GM12878 (cell line): Measurements from ENCODE around the gene BRSK2. TPM values are rescaled to one million over a fixed set of nuclear protein-coding genes. Genes with fewer than 3 reads are reported as not detected.

Source experiments
- ATAC-seq: fragments of 200-7000 bp; cut with Tn5 transposase; 3 replicates; pipeline ENCODE4 v1.9.1; 2020; ENCODE audit warnings: mild to moderate bottlenecking, moderate library complexity
- BruUV-seq: library from RNA; stranded (reverse); fragments of 400-500 nt; replicated peaks from 2 replicates; lab custom pipeline; 2021; lab: Mats Ljungman, UMichigan
- CTCF ChIA-PET: fragments of 300-600 bp; sonication (Branson Sonifier 250); formaldehyde crosslinking; extraction: SDS; loops from one replicate; lab custom pipeline; 2021; ENCODE audit warnings: inconsistent platforms; lab: Yijun Ruan, JAX
- POLR2A ChIA-PET: fragments of 350-600 bp; formaldehyde crosslinking; extraction: SDS; loops from one replicate; lab custom pipeline; 2021; ENCODE audit warnings: inconsistent platforms; lab: Charles Lee
- RAD21 ChIA-PET: fragments of 300-600 bp; sonication (Branson Sonifier 250); formaldehyde crosslinking; loops from one replicate; lab custom pipeline; 2023; ENCODE audit warnings: antibody characterized with exemption; ENCODE audit not compliant: unreplicated experiment; lab: Charles Lee
- SMC1A ChIA-PET: fragments of 300-600 bp; sonication (Branson Sonifier 250); formaldehyde crosslinking; loops from one replicate; lab custom pipeline; 2023; ENCODE audit not compliant: unreplicated experiment, uncharacterized antibody; lab: Charles Lee
- DNase-seq: peaks from one replicate; pipeline ENCODE4 v3.0.0-alpha.2; 2011; ENCODE audit warnings: low read depth, low spot score
- FAIRE-seq: peaks from 3 replicates; lab custom pipeline; 2011; peaks lifted over from hg19 to GRCh38; lab: Jason Lieb, UNC
- H2AFZ ChIP-seq: 2 replicates; pipeline ENCODE4 v1.6.0; 2011; ENCODE audit warnings: low read depth, low read length, control low read depth; ENCODE audit not compliant: control insufficient read depth
- H3K27ac ChIP-seq: 2 replicates; pipeline ENCODE4 v1.5.1; 2011; ENCODE audit warnings: control low read depth; ENCODE audit not compliant: control insufficient read depth, insufficient read depth
- H3K27me3 ChIP-seq, 2 experiments: replicated peaks in 1 of 2; 2 replicates each; pipeline versions ENCODE4 v1.6.0 to v1.6.1; 2011; ENCODE audit warnings: low read length in 1 of 2; ENCODE audit not compliant: control insufficient read depth in 2 of 2, insufficient read depth in 2 of 2
- H3K36me3 ChIP-seq, 2 experiments: 2 replicates each; pipeline ENCODE4 v1.5.1; 2011; ENCODE audit warnings: low read length in 1 of 2; ENCODE audit not compliant: control insufficient read depth in 2 of 2, insufficient read depth in 2 of 2
- H3K4me1 ChIP-seq: 2 replicates; pipeline ENCODE4 v1.6.1; 2011; ENCODE audit warnings: mild to moderate bottlenecking, low read length, moderate library complexity, mixed read lengths; ENCODE audit not compliant: control insufficient read depth, insufficient read depth
- H3K4me2 ChIP-seq: 2 replicates; pipeline ENCODE4 v1.6.0; 2011; ENCODE audit warnings: control low read depth; ENCODE audit not compliant: control insufficient read depth, insufficient read depth
- H3K4me3 ChIP-seq: fragments of 200-600 bp; sonication (generic); 2 replicates; pipeline ENCODE4 v1.5.1; 2016
- H3K79me2 ChIP-seq: 2 replicates; pipeline ENCODE4 v1.6.0; 2011; ENCODE audit warnings: low read length; ENCODE audit not compliant: control insufficient read depth, insufficient read depth
- H3K9ac ChIP-seq: 2 replicates; pipeline ENCODE4 v1.8.0; 2011; ENCODE audit warnings: low read length, control low read depth, mixed read lengths; ENCODE audit not compliant: control insufficient read depth, insufficient read depth
- H3K9me3 ChIP-seq: replicated peaks from 3 replicates; pipeline ENCODE4 v1.5.1; 2011; ENCODE audit warnings: mild to moderate bottlenecking, low read length; ENCODE audit not compliant: control insufficient read depth, insufficient read depth
- H4K20me1 ChIP-seq: 2 replicates; pipeline ENCODE4 v1.6.0; 2011; ENCODE audit not compliant: control insufficient read depth, insufficient read depth
- FOXK2 ChIP-seq: fragments of 450-650 bp; IDR thresholded peaks from 2 replicates; pipeline ENCODE4 v1.6.1; 2017; ENCODE audit warnings: mild to moderate bottlenecking, moderate library complexity
- HCFC1 ChIP-seq: fragments of 150-350 bp; IDR thresholded peaks from 2 replicates; pipeline ENCODE4 v1.6.1; 2014; ENCODE audit warnings: low read length
- NFXL1 ChIP-seq: fragments of 450-650 bp; IDR thresholded peaks from 2 replicates; pipeline ENCODE4 v1.6.1; 2017; ENCODE audit warnings: antibody characterized with exemption, mild to moderate bottlenecking, borderline replicate concordance
- SIX5 ChIP-seq: IDR thresholded peaks from 2 replicates; pipeline ENCODE4 v1.6.1; 2011; ENCODE audit warnings: mild to moderate bottlenecking, low read depth, low read length, moderate library complexity; ENCODE audit not compliant: severe bottlenecking
- YY1 ChIP-seq: IDR thresholded peaks from 2 replicates; pipeline ENCODE4 v1.6.1; 2011; ENCODE audit warnings: low read depth, mild to moderate bottlenecking, low read length
- WGBS: methylation state at CpG from one replicate; pipeline ENCODE4 v1.1.6; 2016; ENCODE audit warnings: low lambda C conversion rate; ENCODE audit not compliant: insufficient replicate concordance, insufficient coverage; ENCODE audit errors: missing lambda C conversion rate; 5-methylcytosine and 5-hydroxymethylcytosine counted together
- in situ Hi-C: fragments of 300-500 bp; cut with MboI; formaldehyde crosslinking; loops from 9 replicates; pipeline ENCODE4 v1.14.3; 2018; ENCODE audit warnings: mixed read lengths
- intact Hi-C: fragments of 100-400 bp; cut with micrococcal nuclease; formaldehyde crosslinking; loops from one replicate; pipeline ENCODE4 v1.14.2; 2022; ENCODE audit not compliant: unreplicated experiment
- polyA plus RNA-seq, 11 experiments: library from polyadenylated mRNA; depleted of rRNA in 4 of 11; unstranded in 6 of 11; stranded (reverse) in 5 of 11; fragments of >200 nt; fragmentation: Nextera tagmentation in 4 of 11; fragmentation: Illumina TruSeq in 1 of 11; extraction: Ambion mirVana in 4 of 11; extraction: Trizol in 1 of 11; gene quantifications; 1 replicate in 1 of 11; 2 replicates in 10 of 11; pipeline versions ENCODE4 v1.2.1 to v1.2.3, GENCODE V29; 2011 to 2016; ENCODE audit warnings: inconsistent platforms in 2 of 11, missing spikeins in 2 of 11, low read depth in 1 of 11
- total RNA-seq, 4 experiments: library from RNA; depleted of rRNA in 3 of 4; stranded (reverse); fragments of >200 nt in 3 of 4; fragmentation: Illumina TruSeq in 1 of 4; extraction: Trizol in 1 of 4; gene quantifications; 2 replicates each; pipeline versions ENCODE4 v1.2.1 to v1.2.3, GENCODE V29; 2013 to 2021
- TF ChIP-seq, protein P1 (sequence below): fragments of 450-650 bp; IDR thresholded peaks from 2 replicates; pipeline ENCODE4 v1.6.1; 2016; ENCODE audit warnings: mild to moderate bottlenecking

The BRSK2 gene
- total and polyA plus RNA-seq, 10 of the 15 experiments (the other 5 are each of a cell fraction or from before 2014, with no cell fraction given): 0.13 TPM; not detected in 9

DNA sequence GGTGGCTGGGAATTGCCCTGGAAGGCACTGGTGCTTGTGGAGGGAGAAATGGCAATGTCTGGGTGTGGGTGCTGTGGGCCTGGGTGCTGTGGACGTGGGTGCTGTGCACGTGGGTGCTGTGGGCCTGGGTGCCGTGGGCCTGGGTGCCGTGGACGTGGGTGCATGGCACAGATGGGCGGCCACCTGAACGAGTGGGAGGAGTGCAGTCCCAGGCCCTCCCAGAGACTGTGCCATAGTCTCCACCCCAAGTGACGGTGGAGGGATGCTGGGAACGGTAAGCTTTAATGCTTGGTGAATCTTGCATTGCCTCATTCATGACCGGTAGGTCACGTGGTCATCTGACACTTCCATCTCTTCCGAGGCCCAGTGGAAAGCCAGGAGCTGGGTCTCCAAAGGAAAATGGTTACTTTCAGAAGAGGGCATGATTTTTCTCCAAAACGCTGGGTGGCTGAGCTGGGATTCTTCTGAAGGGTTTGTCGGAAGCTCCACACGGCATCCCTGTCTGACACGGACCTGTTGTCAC, 28.8 kb upstream of the BRSK2 start:
- no peak for FAIRE-seq
- BruUV-seq: no TSS peak
- WGBS: 29% methylated on average over 16 of the region's 16 CpGs
- no peak for DNase-seq
- H2AFZ ChIP-seq: no peak overlapping the region
- ChIA-PET POLR2A (no interaction called here), RAD21 (no interaction called here), CTCF (no interaction called here), SMC1A (no interaction called here)
- H3K9me3 ChIP-seq: peaks cover under 1% of the 10 kb centered on the region; the same call in 1 of the 3 replicates
- ATAC-seq: no peak
- H3K27ac ChIP-seq: no peak overlapping the region
- H3K4me2 ChIP-seq: no peak overlapping the region
- H3K36me3 ChIP-seq: no peaks in the 10 kb centered on the region
- no peaks in the 10 kb centered on the region for H3K79me2 ChIP-seq
- H3K27me3 ChIP-seq: no peaks in the 10 kb centered on the region
- in situ Hi-C loops (no loop called here), intact Hi-C loops (no loop called here)
- no peaks in the 10 kb centered on the region for H4K20me1 ChIP-seq
- H3K4me1 ChIP-seq: no peaks in the 10 kb centered on the region
- no peak for TF ChIP-seq FOXK2
- no peak for TF ChIP-seq HCFC1
- TF ChIP-seq SIX5: no peak
- TF ChIP-seq YY1: no peak
- TF ChIP-seq, protein P1, sequence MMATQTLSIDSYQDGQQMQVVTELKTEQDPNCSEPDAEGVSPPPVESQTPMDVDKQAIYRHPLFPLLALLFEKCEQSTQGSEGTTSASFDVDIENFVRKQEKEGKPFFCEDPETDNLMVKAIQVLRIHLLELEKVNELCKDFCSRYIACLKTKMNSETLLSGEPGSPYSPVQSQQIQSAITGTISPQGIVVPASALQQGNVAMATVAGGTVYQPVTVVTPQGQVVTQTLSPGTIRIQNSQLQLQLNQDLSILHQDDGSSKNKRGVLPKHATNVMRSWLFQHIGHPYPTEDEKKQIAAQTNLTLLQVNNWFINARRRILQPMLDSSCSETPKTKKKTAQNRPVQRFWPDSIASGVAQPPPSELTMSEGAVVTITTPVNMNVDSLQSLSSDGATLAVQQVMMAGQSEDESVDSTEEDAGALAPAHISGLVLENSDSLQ: no peak
- H3K4me3 ChIP-seq: no peak overlapping the region
- H3K9ac ChIP-seq: no peak overlapping the region

DNA sequence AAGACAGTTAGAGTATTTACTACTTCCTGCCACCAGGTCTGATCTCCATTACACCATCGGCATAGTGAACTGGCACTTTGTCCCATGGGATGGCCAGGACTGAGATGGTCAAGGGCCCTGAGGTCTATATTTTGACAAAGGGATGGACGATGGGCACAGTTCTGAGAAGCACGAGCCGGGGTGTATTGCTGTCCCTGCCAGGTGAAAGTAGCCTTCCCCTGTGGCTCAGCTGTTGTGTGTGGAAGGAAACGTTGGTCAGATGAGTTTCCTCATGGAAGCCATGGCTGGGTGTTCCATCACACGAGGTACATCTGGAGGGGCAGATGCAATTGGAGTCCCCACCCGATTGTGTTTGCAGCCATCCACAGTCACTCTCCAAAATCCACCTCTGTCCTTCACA, 27.9 kb upstream of the BRSK2 start:
- peaks cover 4% of the 10 kb centered on the region; the same call in 1 of the 3 replicates for H3K9me3 ChIP-seq
- no peaks in the 10 kb centered on the region for H3K79me2 ChIP-seq
- SMC1A ChIA-PET: no interaction called here
- 39% methylated on average over 7 of the region's 7 CpGs for WGBS
- DNase-seq: no peak
- no peak for FAIRE-seq
- RAD21 ChIA-PET: no interaction called here
- no peak overlapping the region for H3K9ac ChIP-seq
- no peak for ATAC-seq
- no peaks in the 10 kb centered on the region for H3K4me1 ChIP-seq
- H4K20me1 ChIP-seq: no peaks in the 10 kb centered on the region
- H3K27ac ChIP-seq: no peak overlapping the region
- H3K36me3 ChIP-seq: no peaks in the 10 kb centered on the region
- TF ChIP-seq YY1 (no peak), FOXK2 (no peak), NFXL1 (no peak)
- no TSS peak for BruUV-seq
- POLR2A ChIA-PET: no interaction called here
- CTCF ChIA-PET: interaction anchor here (1.0 kb wide), 1 partner anchor 11 kb away, joined by 3 read pairs; no protein-coding TSS in a partner anchor
- intact Hi-C loops (no loop called here), in situ Hi-C loops (no loop called here)
- H3K4me3 ChIP-seq: no peak overlapping the region
- no peaks in the 10 kb centered on the region for H3K27me3 ChIP-seq
- H2AFZ ChIP-seq: no peak overlapping the region
- H3K4me2 ChIP-seq: no peak overlapping the region
